NCI-H1694 treated with DMSO at 0.1 percent for 48 hours (cell line): ENCODE measurements around the gene EPHA7.
A peak's percentile ranks its signal among the peaks of the same experiment; 100 is the strongest.

ENCODE experiments used
- DNase-seq: peaks from one replicate; lab custom pipeline; 2025; lab: John Stamatoyannopoulos, UW

Gene EPHA7

DNA sequence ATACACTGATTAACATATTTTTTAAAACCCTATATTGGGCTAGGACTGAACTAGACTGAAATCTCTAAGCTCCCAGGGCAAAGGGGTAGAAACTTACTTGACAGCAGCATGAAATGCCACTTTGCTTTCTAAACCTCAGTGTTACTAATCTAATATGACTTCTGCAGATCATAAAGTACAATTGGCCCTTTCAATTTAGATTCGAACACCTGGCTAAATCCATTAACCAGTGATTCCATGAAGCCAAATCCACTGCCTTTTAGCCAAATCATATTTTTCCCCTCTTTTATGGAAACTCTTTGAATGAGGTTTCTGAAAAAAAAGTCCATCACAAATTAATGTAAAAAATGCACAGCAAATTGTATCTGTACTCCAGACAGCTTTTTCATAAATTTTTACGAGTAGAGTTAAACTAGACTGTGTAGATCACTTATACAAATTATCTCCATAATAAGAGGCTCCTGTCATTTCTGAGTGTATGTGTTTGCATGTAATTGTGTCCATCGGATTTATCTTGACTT is 25.7 kb downstream of the EPHA7 start:
- no peak for DNase-seq

DNA sequence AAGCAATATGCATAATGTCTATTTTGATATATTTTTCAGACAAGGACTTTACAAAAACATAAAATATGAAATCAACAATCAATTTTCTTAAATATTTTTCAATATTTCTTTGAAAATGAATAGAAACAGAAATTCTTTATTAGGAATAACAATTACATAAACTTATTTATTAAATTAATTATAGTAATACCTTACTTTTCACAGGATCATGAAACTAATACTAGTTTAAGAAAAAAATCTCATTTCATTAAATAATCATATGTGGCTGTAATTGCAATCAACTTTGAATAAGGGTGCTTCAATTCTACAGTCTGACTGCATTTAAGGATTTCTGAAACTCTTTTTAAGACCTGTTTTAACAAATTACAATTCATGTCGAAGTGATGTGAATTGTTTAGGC is 26.6 kb downstream of the EPHA7 start:
- DNase-seq = no peak

DNA sequence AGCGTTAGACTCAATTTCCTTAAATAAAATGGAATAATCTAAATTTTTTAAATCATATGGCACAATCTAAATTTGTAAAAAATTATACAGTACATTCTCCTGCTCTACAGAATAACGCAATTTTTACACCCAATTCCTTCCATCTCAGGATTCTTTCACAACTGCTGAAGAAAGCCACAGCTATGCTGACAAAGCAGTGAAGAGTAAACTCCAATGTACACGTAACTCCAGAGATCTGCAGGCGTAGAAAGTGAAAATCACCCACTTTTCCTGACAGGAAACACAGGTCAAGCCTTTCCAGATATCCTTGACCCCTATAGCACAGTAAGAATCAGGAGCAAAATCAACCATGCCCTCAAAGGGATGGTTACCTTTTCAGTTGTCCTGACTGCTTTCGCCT is 27.4 kb downstream of the EPHA7 start:
- no peak for DNase-seq

DNA sequence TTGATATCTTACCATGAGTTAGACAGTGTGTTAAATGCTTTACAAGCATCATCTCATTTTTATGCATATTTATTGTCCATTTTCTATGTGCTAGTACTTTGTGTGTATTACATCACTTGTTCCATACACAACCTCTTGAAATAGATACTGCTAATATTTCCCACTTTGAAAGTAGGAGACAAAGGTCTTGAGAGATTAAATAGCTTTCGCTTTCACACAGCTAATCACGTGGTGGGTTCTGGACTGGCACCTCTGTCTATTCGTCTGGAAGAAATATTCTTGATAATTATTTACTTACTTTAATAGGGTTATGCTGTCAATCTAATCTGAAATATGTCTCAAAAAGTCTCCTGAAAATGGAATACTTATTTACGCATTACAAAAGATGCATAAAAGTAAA is 30.2 kb downstream of the EPHA7 start:
- DNase-seq = no peak

DNA sequence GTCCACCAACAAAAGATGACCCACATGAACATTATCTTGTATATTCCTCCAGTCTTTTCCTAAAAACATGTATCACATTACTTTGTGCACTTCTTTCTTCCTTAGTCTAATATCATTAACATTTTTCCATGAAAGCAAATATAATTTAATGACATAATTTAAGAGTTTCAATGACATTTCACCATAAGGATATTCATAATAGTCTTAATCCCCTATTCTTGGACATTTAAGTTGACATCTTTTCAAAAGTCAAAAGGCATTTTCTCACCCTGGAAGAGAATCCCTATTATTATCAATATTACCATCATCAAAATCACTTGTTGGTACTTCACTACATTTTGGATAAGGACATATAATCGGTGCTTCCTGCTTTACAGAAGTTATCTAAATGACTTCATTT is 31.3 kb downstream of the EPHA7 start:
- DNase-seq = no peak

DNA sequence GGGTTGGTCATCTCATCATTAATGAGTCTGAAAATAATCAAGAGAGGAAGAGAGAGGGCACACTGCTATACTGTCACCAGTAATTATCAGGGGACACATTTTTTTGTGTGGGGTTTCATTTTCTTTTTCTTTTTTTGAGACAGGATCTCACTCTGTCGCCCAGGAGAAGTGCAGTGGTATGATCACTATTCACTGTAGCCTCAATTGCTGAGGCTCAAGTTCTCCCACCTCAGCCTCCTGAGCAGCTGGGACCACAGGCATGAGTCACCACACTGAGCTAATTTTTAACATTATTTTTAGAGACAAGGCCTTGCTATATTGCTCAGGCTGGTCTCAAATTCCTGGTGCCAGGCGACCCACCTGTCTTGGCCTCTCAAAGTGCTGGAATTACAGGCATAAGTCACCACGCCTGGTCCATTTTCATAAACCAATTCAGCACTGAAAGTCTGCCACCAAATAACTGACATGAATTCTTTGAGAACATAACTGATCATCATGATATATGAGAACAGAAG is 43.3 kb downstream of the EPHA7 start:
- DNase-seq = no peak

DNA sequence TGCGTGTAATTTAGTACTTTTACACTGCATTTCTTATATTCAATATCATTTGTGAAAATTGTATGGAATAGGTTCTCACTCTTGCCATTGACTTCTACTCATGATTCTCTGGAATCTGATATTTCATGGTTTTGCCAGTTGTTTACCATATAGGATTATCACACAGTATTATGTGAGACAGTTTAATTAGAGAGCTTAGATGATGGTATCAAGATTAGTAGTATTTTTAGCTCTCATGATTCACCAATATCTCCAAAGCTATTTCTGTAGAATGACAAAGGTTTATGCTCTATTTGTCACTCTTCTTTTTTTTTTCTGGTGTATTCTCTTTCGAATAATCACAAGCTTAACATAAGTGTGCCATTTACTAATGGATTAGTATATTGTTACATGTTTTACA is 45.9 kb downstream of the EPHA7 start:
- no peak for DNase-seq

DNA sequence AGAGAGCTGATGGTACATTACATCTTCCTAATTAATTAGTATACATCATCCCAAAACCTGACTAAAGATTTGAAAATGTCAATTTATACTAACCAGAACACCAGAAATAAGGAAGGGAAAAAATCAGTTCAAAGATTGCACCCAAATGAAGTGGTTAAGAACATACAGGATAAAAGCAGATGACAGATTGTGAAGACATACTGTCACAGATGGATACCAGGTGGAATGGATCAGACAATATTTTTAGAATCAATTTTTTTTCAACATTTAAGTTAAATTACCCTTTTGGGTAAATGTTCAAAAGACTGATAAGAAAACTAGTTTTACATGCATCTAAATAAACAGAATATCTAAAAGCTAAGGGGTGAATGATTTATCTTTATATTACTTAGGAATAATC is 47.6 kb downstream of the EPHA7 start:
- peak; percentile 49 for DNase-seq

DNA sequence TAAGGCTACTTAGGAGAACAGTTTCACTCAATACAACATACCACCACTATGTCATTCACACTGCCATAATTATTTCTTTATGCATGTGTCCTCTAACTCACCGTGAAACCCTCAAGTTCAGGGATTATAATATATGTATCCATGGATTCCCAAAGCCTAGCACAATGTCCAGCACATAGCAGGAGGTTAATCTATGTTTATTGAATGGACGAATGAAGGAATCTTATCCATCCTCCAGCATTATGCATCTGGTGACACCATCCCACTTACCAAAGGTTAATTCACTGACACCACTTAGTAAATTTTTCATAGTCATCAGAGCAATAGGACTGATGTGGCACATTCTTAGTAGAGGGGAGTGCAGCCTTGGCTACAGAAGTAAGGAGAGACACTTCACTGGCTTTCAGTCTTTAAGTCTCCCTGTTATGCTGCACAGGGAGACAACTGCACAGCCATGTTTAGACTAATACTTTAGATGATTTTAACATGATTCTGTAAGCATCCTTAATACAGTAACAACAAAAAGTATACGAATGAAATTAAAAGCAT is 49.7 kb downstream of the EPHA7 start:
- DNase-seq = no peak

DNA sequence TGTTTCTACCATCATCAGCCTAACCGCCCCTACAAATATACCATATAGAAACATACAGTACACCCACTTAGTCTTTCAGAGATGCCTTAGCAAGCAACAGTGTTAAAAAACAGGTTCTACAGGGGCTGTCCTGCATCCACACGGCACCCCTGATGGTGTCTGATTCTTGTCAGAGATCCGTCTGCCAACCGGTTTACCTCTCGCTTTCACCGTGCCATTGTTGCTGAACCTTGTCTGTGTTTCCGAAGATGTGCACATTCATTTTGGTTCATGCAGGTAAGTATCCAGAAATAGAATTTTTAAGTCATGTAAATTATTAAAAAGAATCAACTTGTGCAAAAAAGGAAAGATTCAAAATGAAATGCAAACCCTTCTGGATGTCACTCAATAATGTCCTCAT is 52.9 kb downstream of the EPHA7 start:
- DNase-seq = no peak

DNA sequence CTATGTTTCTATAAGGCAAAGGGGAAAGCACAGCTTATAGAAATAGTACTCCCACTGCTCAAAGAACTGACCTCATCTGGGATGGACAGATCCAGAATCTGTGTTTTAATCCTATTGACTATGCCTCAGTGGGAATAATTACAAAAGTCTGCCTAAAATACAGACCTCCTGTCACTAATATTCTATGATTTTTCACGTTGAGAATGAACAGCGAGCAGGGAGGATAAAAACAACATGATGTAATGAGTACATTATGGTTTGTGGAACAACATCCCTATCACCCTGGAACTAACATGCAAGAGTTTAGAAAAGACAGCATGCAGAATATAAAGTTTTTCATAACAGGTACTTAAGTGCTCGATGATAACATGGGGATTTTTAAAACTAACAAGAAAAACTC is 53.9 kb downstream of the EPHA7 start:
- no peak for DNase-seq

DNA sequence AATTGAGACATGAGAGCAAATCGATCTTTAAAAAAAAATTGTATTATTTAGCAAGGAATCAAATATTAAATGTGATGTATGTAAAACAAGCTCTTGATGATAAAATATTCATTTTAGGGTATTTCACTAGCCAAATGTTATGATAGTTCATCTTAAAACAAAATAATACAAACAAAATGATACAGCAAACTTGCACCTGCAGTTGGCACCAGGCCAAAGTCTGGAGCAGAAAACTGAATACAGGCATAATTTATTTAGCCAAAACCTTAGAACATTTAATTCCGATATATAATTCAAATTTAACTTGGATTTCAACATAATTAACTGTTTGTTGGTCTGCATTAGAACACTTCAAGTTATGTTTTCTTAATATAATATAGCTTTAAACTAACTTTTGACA is 60.9 kb downstream of the EPHA7 start:
- no peak for DNase-seq

DNA sequence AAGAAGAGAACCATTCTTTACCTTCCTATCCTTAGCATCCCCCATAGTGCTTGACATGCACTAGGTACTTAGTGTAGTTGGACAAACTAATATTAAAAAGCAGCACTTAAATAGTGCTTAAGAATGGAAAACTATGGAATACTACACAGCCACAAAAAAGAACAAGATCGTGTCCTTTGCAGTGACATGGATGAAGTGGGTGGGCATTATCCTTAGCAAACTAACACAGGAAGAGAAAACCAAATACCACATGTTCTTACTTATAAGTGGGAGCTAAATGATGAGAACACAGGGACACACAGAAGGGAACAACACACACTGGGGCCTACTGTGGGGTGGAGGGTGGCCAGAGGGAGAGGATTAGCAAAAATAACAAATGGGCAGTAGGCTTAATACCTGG is 66.8 kb downstream of the EPHA7 start:
- no peak for DNase-seq

DNA sequence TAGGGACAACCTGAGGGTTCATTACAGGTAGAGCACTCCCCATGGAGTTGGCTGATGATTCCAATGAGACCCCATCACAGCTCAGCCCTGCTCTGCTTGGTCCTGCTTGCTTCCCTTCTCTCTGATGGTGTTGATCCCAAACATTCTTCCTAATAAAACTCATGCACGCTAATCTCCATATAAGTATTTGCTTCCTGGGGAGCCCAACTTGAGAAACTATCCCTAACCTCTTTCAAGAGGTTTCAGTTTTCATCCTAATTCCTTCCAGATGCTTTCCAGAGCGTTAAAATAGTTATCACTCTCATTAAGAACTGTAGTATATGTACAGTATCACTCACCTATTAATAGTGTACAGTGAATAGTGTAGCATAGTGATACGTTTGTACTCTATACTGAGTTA is 68.1 kb downstream of the EPHA7 start:
- DNase-seq = no peak

DNA sequence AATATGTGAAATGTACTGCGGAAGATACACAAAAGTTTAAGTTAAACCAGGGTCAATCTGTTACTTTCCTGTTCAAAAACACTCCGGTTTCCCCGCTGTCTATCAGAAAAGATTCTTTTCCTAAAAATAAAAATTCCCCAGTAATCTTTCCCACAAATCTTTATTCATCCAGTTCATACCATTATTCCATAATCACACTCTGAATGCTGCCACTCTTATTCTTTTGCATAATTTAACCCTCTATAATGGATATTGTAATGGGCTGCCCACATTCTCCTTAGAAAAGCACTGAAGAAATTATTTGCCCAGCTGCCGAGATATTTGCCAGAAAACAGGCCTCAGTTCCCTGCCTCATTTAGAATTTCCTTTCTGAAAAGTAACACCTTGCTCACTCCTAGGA is 68.6 kb downstream of the EPHA7 start:
- DNase-seq = no peak

DNA sequence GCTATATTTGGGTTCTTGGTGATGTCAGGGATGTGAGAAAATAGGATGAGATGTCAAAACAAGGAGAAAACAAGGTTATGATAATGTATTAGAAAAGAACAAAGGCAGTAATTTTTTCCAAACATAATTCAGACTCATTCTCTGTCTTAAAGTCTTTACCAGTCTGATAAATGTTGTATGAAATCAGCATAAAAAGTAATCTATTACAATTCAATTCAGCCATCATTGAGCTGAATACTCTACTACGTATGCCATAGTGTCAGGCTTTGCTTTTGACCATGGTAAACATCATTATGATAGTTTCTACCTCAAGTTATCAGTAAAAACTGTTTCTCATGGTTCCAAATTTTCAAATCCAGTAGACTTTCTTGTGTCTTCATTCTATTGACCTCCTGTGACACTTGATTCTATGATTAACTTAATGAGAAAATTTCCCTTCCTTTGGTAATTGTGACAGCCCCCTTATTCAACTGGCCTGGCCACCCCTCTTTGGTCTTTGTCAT is 75.0 kb downstream of the EPHA7 start:
- no peak for DNase-seq

DNA sequence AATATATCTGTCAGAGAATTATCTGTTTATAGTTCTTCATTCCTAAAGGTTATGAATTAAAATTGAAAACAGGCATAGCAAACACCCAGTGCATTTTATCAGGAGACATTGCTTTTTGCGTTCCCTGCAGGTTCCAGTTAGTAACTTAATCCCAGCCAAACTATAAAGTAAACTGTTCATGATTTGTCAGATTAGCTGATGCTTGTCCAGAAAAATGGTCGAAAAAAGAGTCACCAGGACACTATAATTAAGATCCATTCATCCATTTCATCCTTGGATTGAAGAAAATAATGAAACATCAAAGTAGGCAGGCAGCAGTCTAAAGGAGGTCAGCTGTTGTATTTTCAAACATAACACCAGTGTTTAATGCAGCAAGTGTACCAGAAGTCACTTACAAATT is 75.9 kb downstream of the EPHA7 start:
- no peak for DNase-seq

DNA sequence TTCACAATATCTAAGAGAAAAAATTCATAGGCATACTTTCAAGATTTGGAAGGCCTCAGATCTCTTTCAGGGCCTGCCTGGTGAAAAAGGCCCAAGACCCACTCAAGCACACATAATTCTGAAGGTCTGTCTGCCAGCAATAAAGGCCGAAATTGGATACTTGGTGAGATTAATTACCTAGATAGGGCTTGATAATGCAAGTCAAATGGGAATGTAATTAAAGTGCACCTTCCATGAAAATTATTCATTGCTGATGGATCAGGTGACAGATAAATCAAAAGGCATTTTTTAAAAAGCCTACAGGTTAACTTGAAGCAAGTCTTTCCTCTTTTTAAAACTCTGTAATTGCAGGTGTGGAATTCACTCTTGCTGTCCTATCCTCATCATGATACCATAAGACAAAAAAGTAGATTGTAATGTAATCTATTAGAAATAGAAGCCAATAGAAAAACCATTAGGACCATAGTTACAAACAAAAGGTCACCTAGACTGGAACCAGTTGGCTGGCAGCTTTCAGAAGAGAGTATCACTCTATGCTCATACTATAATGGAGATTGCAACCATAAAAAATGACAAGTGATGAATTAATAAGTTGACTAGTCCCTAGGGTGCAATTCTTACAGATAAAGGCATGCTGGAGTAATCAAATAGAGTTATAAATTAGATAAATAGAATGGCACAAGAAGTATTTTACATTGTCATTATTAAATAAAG is 77.3 kb downstream of the EPHA7 start:
- DNase-seq = no peak

DNA sequence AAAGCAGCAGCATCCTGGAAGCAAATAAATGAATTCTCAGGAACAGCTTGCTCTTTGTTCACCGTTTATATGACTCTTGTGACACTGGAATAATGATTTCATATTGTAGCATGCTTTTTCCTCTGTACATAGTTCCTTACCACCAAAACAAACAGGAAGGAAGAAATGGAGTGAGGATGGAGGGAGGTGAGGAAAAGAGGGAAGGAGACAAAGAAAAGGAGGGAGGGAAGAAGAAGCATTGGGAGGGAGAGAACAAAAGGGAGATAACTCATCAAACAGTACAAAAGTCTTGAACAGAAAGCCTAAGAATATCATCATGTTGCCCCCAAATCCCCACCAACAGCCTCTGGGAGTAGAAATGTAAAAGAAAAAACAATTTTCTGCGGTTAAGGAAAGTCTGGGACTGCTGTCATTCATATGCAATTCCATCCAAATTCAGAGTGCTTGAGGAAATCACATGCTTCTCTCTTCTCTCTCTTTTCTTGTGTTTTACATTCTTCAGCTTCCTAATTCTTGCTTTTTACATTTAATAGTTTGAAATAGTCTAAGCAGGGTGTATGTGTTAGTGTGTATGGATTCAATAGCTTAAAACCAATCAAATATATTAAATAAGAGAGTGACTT is 81.5 kb downstream of the EPHA7 start:
- DNase-seq = no peak

DNA sequence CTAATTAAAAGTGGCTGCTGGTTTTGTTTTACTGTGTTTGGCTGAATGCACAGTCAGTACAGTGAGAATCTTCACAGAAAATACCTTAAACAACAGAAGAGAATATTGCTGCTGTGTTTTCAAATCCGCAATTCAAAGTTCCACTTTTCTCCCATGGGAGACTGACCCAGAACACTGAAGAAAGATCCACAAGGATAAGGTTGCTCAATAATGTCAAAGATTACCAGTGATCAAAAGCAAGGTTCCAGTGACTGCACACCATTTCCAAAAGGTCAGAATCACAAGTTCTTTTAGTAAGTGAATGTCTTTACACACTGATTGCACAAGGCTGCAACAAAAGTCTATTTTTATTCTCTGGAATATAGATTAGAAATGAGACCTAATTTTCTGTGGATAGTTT is 82.3 kb downstream of the EPHA7 start:
- no peak for DNase-seq

DNA sequence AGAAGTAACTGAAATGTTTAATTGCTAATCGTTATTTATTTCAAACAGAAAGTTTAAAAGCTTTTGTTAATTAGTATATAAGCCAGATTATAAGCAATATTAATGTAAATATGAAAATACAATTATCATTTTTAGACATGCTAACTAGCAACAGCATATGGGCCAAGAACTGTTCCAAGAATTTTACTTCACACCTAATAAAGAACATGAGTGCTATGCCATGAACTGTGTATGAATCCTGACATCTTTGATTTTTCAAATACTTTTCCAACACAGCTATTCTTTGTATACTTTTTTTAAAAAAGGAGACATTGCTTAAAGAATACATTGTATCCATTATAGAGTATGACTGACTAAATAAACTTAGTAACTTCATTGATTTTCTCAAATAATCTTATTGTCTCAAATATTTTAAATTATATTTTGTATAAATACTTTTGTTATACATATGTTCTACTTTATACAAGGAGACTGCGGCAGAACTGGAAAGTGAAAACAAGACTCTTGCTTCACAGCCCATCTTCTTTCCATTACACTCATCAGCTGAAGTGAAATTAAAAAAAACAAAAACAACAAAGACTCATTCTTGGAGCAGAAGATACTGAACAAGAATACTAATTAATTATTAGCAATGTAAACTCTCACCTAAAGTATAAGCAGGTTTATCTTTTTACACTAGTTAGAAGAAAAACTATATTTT is 89.9 kb downstream of the EPHA7 start:
- no peak for DNase-seq

DNA sequence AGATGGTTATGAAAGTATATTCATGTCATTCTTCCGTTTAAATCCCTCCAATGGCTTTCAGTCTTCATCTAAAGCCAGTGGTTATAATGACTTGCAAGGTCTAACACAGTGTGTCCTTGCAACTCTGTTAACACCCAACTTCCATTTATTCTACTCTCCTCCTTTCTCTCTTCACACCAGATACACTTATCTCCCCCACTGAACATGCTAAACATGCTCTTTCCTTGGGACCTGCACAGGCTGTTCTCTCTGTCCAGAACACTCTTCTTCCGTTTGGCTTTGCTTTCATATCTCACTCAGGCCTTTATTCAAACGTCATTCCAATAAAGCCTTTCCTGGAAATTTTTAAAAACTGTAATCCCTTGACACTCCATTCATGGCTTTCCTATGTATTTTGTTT is 91.5 kb downstream of the EPHA7 start:
- no peak for DNase-seq

DNA sequence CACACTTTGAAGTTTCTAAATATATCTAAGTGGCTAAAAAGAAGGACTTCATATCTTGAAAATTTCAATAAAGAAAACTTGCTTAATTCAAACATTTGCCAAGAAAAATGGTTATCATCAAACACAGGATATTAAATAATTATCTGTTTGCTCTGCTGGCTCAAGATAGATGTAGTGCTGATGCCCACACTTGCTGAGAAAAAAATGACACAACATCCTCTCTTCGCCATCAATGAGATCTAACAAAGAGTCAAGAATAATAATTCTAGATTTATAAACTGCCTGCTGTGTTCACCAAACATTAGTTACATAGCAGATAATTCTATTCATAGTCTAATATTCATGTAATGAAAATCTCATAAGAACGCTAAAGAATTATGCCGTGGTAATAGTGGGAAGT is 93.6 kb downstream of the EPHA7 start:
- DNase-seq = no peak
